Muscle of arm (tissue), 12 donors: ENCODE results near the gene TRAPPC8. TPM values are rescaled to one million over a fixed set of nuclear protein-coding genes. Genes with fewer than 3 reads are reported as not detected.
"Not testable (repeated sequence)": the region's sequence is repeated elsewhere in the genome, so short reads cannot be mapped to it uniquely, and the experiment has no call there.

ENCODE experiments used
- DNase-seq: peaks from one replicate; pipeline ENCODE4 v3.0.0-alpha.2; 2013
- polyA plus RNA-seq, 12 donors: library from polyadenylated mRNA; unstranded; fragments of 120-200 nt; gene quantifications; one replicate each; pipeline ENCODE4 v1.2.1, GENCODE V29; 2013; ENCODE audit not compliant: insufficient read length in 12 of 12

The TRAPPC8 gene
- polyA plus RNA-seq, 12 donors: 28.4 to 51.5 (median 36.8) TPM; not detected in 1

- DNase-seq: no peak
Observed at GRCh38 chr18:31946305-31947046, 3.5 kb upstream of the TRAPPC8 start.

GRCh38 chr18:31943878-31944816 lies 1.2 kb upstream of the TRAPPC8 start:
- DNase-seq: no peak

- DNase-seq: no peak
Observed at GRCh38 chr18:31942291-31942998, 483 bp downstream of the TRAPPC8 start.

GRCh38 chr18:31941010-31941809 lies 1.7 kb downstream of the TRAPPC8 start:
- DNase-seq: no peak

- not testable (repeated sequence) for DNase-seq
Observed at GRCh38 chr18:31934773-31935172, 8.2 kb downstream of the TRAPPC8 start.

GRCh38 chr18:31931886-31932240 lies 11.1 kb downstream of the TRAPPC8 start:
- DNase-seq: no peak

- no peak for DNase-seq
Observed at GRCh38 chr18:31931163-31931885, 11.6 kb downstream of the TRAPPC8 start.

- no peak for DNase-seq
Observed at GRCh38 chr18:31929273-31929672, 13.7 kb downstream of the TRAPPC8 start.

- DNase-seq: not testable (repeated sequence)
Observed at GRCh38 chr18:31926988-31927387, 15.9 kb downstream of the TRAPPC8 start.

- DNase-seq: no peak
Observed at GRCh38 chr18:31920277-31920676, 22.7 kb downstream of the TRAPPC8 start.

GRCh38 chr18:31919366-31919765 lies 23.6 kb downstream of the TRAPPC8 start:
- DNase-seq: not testable (repeated sequence)

GRCh38 chr18:31918733-31919132 lies 24.2 kb downstream of the TRAPPC8 start:
- DNase-seq: no peak

GRCh38 chr18:31901063-31901462 lies 41.9 kb downstream of the TRAPPC8 start:
- no peak for DNase-seq

- not testable (repeated sequence) for DNase-seq
Observed at GRCh38 chr18:31899771-31900170, 43.2 kb downstream of the TRAPPC8 start.

- no peak for DNase-seq
Observed at GRCh38 chr18:31892936-31893335, 50.0 kb downstream of the TRAPPC8 start.

GRCh38 chr18:31891566-31891965 lies 51.4 kb downstream of the TRAPPC8 start:
- DNase-seq: no peak

GRCh38 chr18:31884020-31884419 lies 58.9 kb downstream of the TRAPPC8 start:
- DNase-seq: no peak

GRCh38 chr18:31880186-31880898 lies 62.6 kb downstream of the TRAPPC8 start:
- DNase-seq: no peak

- DNase-seq: no peak
Observed at GRCh38 chr18:31878358-31878757, 64.6 kb downstream of the TRAPPC8 start.

GRCh38 chr18:31877900-31878299 lies 65.0 kb downstream of the TRAPPC8 start:
- no peak for DNase-seq
